LNCAP (cell line): ENCODE measurements around the gene CBX2.

Source experiments
- TF ChIP-seq, protein P1 (sequence below): fragments of 450-650 bp; IDR thresholded peaks from 2 replicates; pipeline ENCODE4 v1.5.1; 2017; ENCODE audit warnings: mild to moderate bottlenecking

The CBX2 gene

DNA sequence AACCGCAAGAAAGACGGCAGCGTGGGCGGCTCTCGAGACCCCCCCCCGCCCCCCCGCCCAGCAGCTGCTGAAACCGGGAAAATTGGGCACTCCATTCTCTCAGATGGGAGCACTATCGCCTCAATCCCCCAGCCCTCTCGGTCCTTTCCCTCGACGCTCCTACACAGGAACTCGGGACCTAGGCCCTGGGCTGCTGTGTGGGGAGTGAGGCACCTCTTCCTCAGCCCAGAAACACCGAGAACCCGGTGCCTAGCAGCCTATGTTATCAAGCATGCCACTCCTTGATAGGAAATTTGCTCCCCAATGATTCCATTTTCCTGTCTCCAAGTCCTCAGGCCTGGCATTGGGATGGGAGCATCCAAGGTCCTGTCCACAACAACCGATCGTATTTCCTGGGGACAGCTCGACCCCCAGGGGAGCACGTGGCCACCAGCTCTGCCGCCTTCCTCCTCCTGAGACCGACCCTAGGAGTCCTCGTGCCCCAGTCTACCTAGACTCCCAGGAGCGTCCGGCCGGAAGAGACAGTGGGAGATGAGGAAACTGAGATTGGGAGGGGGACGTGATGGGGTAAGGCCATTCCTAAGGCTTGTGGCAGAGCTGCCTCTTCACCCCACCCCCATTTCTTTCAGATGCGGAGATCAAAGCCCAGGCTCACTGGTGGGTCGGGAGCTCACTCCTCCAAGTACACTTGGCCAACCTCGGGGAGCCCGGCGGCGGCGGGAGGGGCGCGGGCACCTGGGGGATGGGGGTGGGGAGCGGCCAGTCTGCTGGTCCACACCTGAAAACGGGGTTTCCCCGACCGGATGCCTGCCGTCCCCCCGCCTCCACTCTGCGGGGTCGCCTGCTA lies 36.4 kb downstream of the CBX2 start:
- TF ChIP-seq, protein P1, sequence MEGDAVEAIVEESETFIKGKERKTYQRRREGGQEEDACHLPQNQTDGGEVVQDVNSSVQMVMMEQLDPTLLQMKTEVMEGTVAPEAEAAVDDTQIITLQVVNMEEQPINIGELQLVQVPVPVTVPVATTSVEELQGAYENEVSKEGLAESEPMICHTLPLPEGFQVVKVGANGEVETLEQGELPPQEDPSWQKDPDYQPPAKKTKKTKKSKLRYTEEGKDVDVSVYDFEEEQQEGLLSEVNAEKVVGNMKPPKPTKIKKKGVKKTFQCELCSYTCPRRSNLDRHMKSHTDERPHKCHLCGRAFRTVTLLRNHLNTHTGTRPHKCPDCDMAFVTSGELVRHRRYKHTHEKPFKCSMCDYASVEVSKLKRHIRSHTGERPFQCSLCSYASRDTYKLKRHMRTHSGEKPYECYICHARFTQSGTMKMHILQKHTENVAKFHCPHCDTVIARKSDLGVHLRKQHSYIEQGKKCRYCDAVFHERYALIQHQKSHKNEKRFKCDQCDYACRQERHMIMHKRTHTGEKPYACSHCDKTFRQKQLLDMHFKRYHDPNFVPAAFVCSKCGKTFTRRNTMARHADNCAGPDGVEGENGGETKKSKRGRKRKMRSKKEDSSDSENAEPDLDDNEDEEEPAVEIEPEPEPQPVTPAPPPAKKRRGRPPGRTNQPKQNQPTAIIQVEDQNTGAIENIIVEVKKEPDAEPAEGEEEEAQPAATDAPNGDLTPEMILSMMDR, result no peak

DNA sequence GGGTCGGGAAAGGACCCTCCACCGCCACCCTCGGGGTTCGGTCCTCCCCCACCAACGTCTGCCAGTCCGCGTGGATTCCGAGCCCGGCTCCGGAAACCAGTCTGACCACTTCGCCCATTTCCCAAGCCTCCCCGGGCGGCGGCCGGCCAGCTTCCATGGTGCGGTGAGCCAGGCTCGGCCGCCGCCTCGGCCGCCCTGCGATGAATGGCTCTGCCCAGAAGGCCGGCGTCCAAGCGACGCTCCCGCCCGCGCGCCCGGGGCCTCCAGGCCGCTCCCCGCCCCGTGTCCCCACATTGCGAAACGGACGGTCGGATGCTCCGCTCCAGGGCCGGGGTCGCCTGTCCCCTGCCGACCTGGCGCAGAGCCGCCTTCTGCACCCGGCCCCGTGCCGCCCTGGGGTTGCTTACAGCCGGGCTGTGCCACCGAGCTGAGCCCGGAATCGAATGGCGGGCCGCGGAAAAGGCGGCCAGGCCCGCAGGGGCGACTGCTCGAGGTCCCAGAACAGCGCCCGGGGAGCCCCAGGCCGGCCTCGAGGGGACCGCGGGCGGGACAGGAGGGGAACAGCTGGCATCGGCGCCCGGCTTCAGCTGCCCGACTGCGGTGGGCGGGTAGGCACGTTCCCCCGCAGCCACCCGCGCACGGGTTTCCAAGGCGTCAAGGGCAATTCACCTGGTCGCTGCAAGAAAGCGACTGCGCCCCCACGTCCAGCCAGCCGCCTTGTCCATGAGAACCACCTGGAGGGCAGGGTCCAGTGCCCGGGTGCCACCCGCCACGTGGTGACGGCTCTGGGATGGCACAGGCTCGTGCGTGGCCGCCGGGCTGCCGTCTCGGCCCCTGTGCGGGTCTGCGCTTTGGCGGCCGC lies 37.3 kb downstream of the CBX2 start:
- TF ChIP-seq, protein P1, result no peak

DNA sequence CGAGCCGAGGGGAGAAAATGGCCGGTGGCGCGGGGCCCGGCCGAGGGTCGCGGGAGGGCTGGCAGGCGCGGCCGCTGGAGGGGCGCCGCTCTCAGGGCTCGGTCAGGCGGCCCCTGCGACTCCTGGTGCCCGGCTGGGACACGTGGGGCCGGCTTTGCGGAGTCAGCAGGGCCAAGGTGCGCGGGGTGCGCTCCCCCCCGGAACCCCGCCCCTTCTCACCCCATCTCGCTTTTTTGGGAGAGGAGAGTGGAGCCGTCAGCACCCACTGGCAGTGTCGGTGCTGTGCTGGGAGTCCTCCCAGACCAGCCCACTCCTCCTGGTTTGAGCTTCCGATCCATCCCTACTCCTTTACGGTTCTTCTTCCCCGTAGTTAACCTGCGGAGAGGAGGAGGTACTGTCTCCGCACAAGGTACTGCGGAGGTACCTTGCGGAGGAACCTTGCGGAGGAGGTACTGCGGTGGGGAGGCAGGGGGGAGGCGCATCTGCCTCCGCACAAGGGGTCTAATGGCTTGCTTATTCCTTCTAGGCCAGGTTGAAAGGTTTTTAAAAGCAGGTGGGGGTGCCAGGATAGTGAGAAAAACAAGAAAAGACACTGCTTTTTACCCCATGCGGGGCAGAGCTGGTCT lies 38.0 kb downstream of the CBX2 start:
- TF ChIP-seq, protein P1, result no peak

DNA sequence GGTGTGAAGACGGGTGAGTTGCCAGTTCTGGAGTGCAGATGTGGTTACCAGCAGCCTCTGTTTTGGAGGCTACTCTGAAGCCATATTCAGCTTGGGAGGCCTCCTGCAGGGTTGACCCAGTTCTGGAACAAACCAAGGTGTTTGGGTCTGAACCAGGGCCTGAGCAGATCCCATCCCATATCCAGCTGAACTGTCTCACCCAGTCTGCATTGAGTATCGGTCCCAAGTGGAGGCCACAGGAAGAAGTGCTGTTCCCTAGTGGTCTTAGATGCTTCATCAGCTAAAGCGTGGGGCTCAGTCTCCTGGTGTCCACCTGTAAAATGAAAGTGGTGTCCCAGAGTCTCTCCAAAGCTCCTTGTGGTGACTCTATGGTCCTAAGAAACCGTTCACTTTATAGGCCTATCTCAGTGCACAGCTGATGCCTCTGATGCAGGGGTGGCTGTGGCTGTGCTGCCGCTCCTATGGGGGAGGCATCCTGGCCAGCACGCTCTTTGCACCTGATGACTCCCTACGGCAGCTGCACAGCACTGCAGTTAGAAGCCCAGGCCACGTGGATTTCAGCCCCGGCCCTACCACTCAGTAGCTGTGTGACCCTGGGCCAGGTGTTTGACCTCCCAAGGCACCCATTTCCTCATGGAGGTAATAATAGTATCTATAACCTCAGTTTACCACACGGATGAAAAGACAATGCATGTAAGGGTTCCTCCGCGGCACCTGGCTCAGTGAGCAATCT lies 40.2 kb downstream of the CBX2 start:
- TF ChIP-seq, protein P1, result no peak

DNA sequence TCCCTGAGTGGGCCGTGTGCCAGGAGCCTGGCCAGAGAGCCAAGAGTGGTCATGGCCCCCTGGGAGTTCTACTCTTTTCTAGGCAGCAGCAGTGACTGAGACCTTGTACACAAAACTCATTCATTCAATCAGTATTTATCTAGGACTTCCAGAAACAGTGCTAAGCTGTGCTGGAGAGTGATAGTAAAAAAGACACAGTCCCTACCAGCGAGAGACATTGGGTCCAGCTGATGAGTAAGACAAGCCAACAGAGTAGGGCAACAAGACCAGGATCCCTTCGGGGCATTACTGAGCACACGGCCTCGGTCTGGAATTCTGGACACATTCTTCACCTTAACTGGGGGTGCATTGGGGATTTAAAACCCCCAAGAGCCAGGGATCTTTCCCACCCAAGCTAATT lies 41.1 kb downstream of the CBX2 start:
- TF ChIP-seq, protein P1, result no peak

DNA sequence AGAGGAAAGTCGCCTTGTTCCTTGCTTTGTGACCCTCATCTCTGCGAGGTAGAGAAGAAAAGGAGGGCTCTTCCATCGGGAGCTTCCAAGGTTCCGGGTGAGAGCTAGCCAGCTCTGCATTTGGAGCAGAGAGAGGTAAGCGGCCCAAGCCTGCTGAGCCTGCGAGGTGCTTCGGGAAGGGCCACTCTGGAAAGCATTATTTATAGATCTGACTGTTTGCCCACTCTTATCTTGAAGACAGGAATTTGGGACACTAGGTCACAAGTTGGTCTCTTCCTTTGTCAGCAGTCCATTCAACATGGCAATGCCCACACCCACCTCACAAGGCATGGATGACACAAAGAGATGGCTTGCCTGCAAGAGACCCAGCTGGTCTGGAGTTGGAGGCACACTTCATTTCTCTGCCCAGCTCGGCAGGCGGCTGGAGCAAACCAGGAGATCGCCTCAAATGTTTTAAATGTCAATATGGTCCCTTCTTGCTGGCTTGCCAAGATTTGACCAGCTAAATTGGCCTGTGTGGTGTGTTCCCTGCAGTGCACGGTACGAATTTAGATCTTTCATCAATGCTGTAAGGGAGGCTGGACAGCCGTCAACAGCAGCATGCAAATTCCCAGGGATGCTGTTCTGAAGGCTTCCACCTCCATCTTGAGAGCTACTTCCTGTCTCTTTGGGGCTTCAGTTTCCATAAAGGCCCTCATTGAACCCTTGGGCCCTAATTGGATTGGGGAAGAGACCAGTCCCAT lies 41.8 kb downstream of the CBX2 start:
- TF ChIP-seq, protein P1, result no peak
